WTC11 (cell line): ENCODE measurements around the gene FGR. TPM values are rescaled to one million over a fixed set of nuclear protein-coding genes. Genes with fewer than 3 reads are reported as not detected.

ENCODE experiments used
- ATAC-seq: fragments of 200-7000 bp; cut with Tn5 transposase; 2 replicates; pipeline ENCODE4 v1.10.0; 2021; ENCODE audit warnings: mild to moderate bottlenecking, moderate library complexity
- CTCF ChIA-PET: fragments of 300-600 bp; sonication (Branson Sonifier 250); formaldehyde crosslinking; loops from one replicate; lab custom pipeline; 2021; ENCODE audit warnings: antibody characterized with exemption; lab: Charles Lee
- POLR2A ChIA-PET: fragments of 350-600 bp; sonication (Branson Sonifier 250); formaldehyde crosslinking; loops from one replicate; lab custom pipeline; 2021; ENCODE audit warnings: antibody characterized with exemption; lab: Charles Lee
- DNase-seq: peaks from one replicate; pipeline ENCODE4 v3.0.0; 2021; ENCODE audit warnings: low spot score
- H3K27ac Mint-ChIP-seq: 2 replicates; pipeline ENCODE4 v1.8.0; 2021; ENCODE audit warnings: mixed read lengths
- H3K27me3 Mint-ChIP-seq: 2 replicates; pipeline ENCODE4 v1.8.0; 2021; ENCODE audit warnings: low read depth, mild to moderate bottlenecking, moderate library complexity, mixed read lengths
- H3K36me3 Mint-ChIP-seq: 2 replicates; pipeline ENCODE4 v1.8.0; 2021; ENCODE audit warnings: mixed read lengths
- H3K4me1 Mint-ChIP-seq: 2 replicates; pipeline ENCODE4 v1.8.0; 2022; ENCODE audit warnings: mixed read lengths
- H3K4me3 Mint-ChIP-seq: 2 replicates; pipeline ENCODE4 v1.8.0; 2021; ENCODE audit warnings: mild to moderate bottlenecking, moderate library complexity, mixed read lengths
- H3K9me3 Mint-ChIP-seq: 2 replicates; pipeline ENCODE4 v1.8.0; 2021; ENCODE audit warnings: mixed read lengths
- CTCF ChIP-seq: fragments of 200-600 bp; IDR thresholded peaks from 2 replicates; pipeline ENCODE4 v1.8.0; 2022; ENCODE audit warnings: antibody characterized with exemption
- E2F5 ChIP-seq: sonication (generic); formaldehyde crosslinking; IDR thresholded peaks from 2 replicates; pipeline ENCODE4 v1.8.1; 2022; ENCODE audit warnings: mild to moderate bottlenecking, moderate library complexity, missing genetic modification reagents
- FOXP1 ChIP-seq: sonication (generic); formaldehyde crosslinking; IDR thresholded peaks from 2 replicates; pipeline ENCODE4 v1.8.0; 2022; ENCODE audit warnings: missing genetic modification reagents, mild to moderate bottlenecking, moderate library complexity, borderline replicate concordance
- GRHL2 ChIP-seq: fragments of 250-450 bp; sonication (Bioruptor Pico); IDR thresholded peaks from 2 replicates; pipeline ENCODE4 v1.8.0; 2022; ENCODE audit warnings: mild to moderate bottlenecking, moderate library complexity; ENCODE audit not compliant: insufficient replicate concordance, severe bottlenecking
- KAT7 ChIP-seq: sonication (generic); formaldehyde crosslinking; IDR thresholded peaks from 2 replicates; pipeline ENCODE4 v1.8.1; 2023; ENCODE audit warnings: missing genetic modification reagents, mild to moderate bottlenecking, borderline replicate concordance
- MAX ChIP-seq: sonication (generic); formaldehyde crosslinking; IDR thresholded peaks from 2 replicates; pipeline ENCODE4 v1.8.0; 2022; ENCODE audit warnings: mild to moderate bottlenecking, missing genetic modification reagents
- RORB ChIP-seq: fragments of 250-450 bp; sonication (Bioruptor Pico); IDR thresholded peaks from 2 replicates; pipeline ENCODE4 v1.9.0; 2021; ENCODE audit warnings: mild to moderate bottlenecking
- TCF7 ChIP-seq: sonication (generic); formaldehyde crosslinking; IDR thresholded peaks from 2 replicates; pipeline ENCODE4 v1.8.0; 2022; ENCODE audit warnings: mild to moderate bottlenecking, low read depth, missing genetic modification reagents, moderate library complexity
- ZMAT4 ChIP-seq: fragments of 250-450 bp; sonication (Bioruptor Pico); IDR thresholded peaks from 2 replicates; pipeline ENCODE4 v1.9.0; 2021; ENCODE audit warnings: mild to moderate bottlenecking
- ZNF425 ChIP-seq: fragments of 250-450 bp; sonication (Bioruptor Pico); conservative IDR thresholded peaks from 2 replicates; pipeline ENCODE4 v1.9.0; 2021; ENCODE audit warnings: mild to moderate bottlenecking
- ZNF512 ChIP-seq: sonication (generic); formaldehyde crosslinking; IDR thresholded peaks from 2 replicates; pipeline ENCODE4 v1.8.1; 2022; ENCODE audit warnings: missing genetic modification reagents, borderline replicate concordance
- total RNA-seq: library from RNA; stranded (reverse); gene quantifications from 3 replicates; pipeline ENCODE4 v1.2.3, GENCODE V29; 2021
- TF ChIP-seq, protein P1 (sequence below): sonication (generic); formaldehyde crosslinking; IDR thresholded peaks from 2 replicates; pipeline ENCODE4 v1.8.1; 2023; ENCODE audit warnings: mild to moderate bottlenecking, missing genetic modification reagents
- TF ChIP-seq, protein P2 (sequence below): sonication (generic); formaldehyde crosslinking; IDR thresholded peaks from 2 replicates; pipeline ENCODE4 v1.8.0; 2023; ENCODE audit warnings: missing genetic modification reagents
- TF ChIP-seq, protein P3 (sequence below): sonication (generic); formaldehyde crosslinking; IDR thresholded peaks from 2 replicates; pipeline ENCODE4 v1.8.0; 2022; ENCODE audit warnings: mild to moderate bottlenecking, missing genetic modification reagents

Gene FGR
- total RNA-seq, 1 experiment from 2014 or later = 0.77 TPM

DNA sequence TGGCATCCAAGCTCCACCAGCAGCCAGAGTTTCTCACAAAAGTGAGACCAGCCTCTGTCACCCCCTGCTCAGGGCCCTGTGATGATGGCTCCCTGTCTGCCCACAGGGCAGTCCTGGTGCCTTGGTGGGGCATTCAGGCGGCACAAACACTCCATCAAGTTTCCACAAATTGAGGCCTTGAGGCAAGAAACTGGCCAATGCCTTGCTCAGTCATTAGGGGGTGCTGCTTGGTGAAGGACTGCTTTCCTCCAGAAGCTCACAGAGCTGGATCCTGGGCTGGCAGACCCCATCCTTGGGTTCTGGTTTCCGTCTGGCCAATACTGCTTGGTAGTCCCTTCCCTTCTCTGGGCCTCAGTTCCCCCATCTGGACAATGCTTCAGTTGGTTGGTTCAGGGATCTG is 18.5 kb downstream of the FGR start:
- ChIA-PET CTCF (interaction anchor here (0.6 to 16.7 kb wide), 27 partner anchors 9 to 259 kb away, joined by 3 to 367 read pairs (median 4); partner anchors contain the start of genes CD164L2, FAM76A, IFI6 and MAP3K6), POLR2A (interaction anchor here (1.2 to 1.4 kb wide), 2 partner anchors 9 kb away, joined by 3 to 4 read pairs; no protein-coding TSS in a partner anchor)
- peaks cover 15% of the 10 kb centered on the region for H3K27me3 Mint-ChIP-seq
- DNase-seq = no peak
- TF ChIP-seq, protein P1, sequence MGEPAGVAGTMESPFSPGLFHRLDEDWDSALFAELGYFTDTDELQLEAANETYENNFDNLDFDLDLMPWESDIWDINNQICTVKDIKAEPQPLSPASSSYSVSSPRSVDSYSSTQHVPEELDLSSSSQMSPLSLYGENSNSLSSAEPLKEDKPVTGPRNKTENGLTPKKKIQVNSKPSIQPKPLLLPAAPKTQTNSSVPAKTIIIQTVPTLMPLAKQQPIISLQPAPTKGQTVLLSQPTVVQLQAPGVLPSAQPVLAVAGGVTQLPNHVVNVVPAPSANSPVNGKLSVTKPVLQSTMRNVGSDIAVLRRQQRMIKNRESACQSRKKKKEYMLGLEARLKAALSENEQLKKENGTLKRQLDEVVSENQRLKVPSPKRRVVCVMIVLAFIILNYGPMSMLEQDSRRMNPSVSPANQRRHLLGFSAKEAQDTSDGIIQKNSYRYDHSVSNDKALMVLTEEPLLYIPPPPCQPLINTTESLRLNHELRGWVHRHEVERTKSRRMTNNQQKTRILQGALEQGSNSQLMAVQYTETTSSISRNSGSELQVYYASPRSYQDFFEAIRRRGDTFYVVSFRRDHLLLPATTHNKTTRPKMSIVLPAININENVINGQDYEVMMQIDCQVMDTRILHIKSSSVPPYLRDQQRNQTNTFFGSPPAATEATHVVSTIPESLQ (CRISPR knock-in tag) = no peak
- no peak for TF ChIP-seq RORB (CRISPR knock-in tag)
- TF ChIP-seq ZNF425 = no peak
- no peak for TF ChIP-seq E2F5 (CRISPR knock-in tag)
- TF ChIP-seq CTCF = no peak
- no peak for TF ChIP-seq TCF7 (CRISPR knock-in tag)
- no peak for TF ChIP-seq GRHL2
- no peak for TF ChIP-seq FOXP1 (CRISPR knock-in tag)
- no peak for TF ChIP-seq ZNF512 (CRISPR knock-in tag)
- TF ChIP-seq, protein P2, sequence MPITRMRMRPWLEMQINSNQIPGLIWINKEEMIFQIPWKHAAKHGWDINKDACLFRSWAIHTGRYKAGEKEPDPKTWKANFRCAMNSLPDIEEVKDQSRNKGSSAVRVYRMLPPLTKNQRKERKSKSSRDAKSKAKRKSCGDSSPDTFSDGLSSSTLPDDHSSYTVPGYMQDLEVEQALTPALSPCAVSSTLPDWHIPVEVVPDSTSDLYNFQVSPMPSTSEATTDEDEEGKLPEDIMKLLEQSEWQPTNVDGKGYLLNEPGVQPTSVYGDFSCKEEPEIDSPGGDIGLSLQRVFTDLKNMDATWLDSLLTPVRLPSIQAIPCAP (CRISPR knock-in tag) = no peak
- H3K27ac Mint-ChIP-seq = no peak overlapping the region
- no peaks in the 10 kb centered on the region for H3K36me3 Mint-ChIP-seq
- peak overlapping the region; percentile 48 for H3K4me3 Mint-ChIP-seq
- H3K4me1 Mint-ChIP-seq = peaks cover 15% of the 10 kb centered on the region
- ATAC-seq = peak; percentile 6; the same call in 1 of the 2 replicates
- H3K9me3 Mint-ChIP-seq = no peaks in the 10 kb centered on the region

DNA sequence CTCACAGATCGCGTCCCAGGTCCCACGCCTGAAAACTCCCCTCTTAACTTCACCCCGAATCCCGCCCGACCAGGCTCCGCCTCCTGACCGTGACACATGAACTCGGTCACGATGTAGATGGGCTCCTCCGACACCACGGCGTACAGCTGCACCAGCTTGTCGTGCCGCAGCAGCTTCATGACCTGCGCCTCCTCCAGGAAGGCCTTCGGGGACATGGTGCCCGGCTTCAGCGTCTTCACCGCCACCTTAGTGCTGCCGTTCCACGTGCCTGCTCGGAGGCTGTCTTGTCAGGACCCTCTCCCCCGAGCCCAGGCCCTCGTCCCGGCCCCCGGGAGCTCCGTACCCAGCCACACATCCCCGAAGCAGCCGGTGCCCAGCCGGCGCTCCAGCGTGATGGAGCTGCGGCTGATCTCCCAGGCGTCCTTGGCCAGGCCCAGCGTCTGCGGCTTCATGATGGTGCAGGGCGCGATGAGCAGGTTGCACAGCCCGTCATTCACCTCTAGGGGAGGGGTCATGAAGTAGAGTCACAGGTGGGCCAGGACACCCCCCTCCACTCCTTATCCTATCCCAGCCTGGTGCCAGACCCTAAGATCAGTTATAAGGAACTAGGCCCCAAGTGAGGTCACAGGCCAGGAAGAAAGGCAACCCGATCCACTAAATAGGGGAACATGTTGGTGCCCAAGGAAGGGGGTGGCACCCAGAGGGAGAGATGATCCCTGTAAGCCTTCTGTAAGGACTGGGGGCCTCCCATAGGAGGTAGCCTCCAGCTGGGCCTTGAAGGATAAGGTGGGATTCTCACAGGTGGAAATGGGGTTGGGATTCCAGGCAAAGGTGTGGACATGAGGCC is 19.4 kb downstream of the FGR start:
- TF ChIP-seq ZMAT4 (no peak), MAX (CRISPR knock-in tag) (peak; percentile 85; the same call in 1 of the 2 replicates), KAT7 (CRISPR knock-in tag) (0 out of 2 replicates have a peak, but pooled peaks have one; percentile 35)
- TF ChIP-seq, protein P3, sequence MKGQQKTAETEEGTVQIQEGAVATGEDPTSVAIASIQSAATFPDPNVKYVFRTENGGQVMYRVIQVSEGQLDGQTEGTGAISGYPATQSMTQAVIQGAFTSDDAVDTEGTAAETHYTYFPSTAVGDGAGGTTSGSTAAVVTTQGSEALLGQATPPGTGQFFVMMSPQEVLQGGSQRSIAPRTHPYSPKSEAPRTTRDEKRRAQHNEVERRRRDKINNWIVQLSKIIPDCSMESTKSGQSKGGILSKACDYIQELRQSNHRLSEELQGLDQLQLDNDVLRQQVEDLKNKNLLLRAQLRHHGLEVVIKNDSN (CRISPR knock-in tag) = 0 out of 2 replicates have a peak, but pooled peaks have one; percentile 39
- TF ChIP-seq, all 79 proteins: peak for 3
- peaks cover 15% of the 10 kb centered on the region for H3K4me1 Mint-ChIP-seq
- DNase-seq (peak; percentile 60), ATAC-seq (peak; percentile 59)
- peak overlapping the region; percentile 90 for H3K4me3 Mint-ChIP-seq
- peak overlapping the region; percentile 47; the same call in 1 of the 2 replicates for H3K27ac Mint-ChIP-seq
- peaks cover 15% of the 10 kb centered on the region for H3K27me3 Mint-ChIP-seq
- no peaks in the 10 kb centered on the region for H3K36me3 Mint-ChIP-seq
- H3K9me3 Mint-ChIP-seq = no peaks in the 10 kb centered on the region
- CTCF ChIA-PET = interaction anchor here (0.5 to 16.7 kb wide), 29 partner anchors 8 to 319 kb away, joined by 3 to 367 read pairs (median 6); partner anchors contain the start of genes AHDC1, IFI6 and MAP3K6
- POLR2A ChIA-PET = interaction anchor here (0.5 to 1.6 kb wide), 5 partner anchors 10 to 1525 kb away, joined by 3 to 4 read pairs (median 3); no protein-coding TSS in a partner anchor
